Stomach (tissue), 9 donors: ENCODE data around the gene MAP7. TPM values are rescaled to one million over a fixed set of nuclear protein-coding genes. Genes with fewer than 3 reads are reported as not detected.

Source experiments
- DNase-seq, 2 donors: peaks; one replicate each; pipeline versions ENCODE4 v3.0.0 to v3.0.0-alpha.2; 2013 to 2019
- H3K27ac ChIP-seq, 5 donors: fragments of 200-600 bp in 4 of 5; sonication (generic) in 4 of 5; one replicate each; pipeline ENCODE4 v1.5.1; 2013 to 2019; ENCODE audit warnings: mild to moderate bottlenecking in 1 of 5, moderate library complexity in 1 of 5
- H3K27me3 ChIP-seq, 3 donors: fragments of 200-600 bp; sonication (generic); one replicate each; pipeline ENCODE4 v1.5.1; 2017 to 2019; ENCODE audit warnings: mixed run types in 1 of 3
- H3K36me3 ChIP-seq, 4 donors: fragments of 200-600 bp; sonication (generic); 1 replicate in 3 of 4; 2 replicates in 1 of 4; pipeline ENCODE4 v1.5.1; 2016 to 2019
- H3K4me1 ChIP-seq, 4 donors: fragments of 200-600 bp; sonication (generic); one replicate each; pipeline ENCODE4 v1.5.1; 2016 to 2019
- H3K4me3 ChIP-seq, 4 donors: fragments of 200-600 bp; sonication (generic) in 3 of 4; one replicate each; pipeline ENCODE4 v1.5.1; 2016 to 2019; ENCODE audit warnings: mild to moderate bottlenecking in 1 of 4
- H3K9me3 ChIP-seq, 4 donors: fragments of 200-600 bp; sonication (generic); one replicate each; pipeline ENCODE4 v1.5.1; 2016 to 2019
- EP300 ChIP-seq: sonication (generic); formaldehyde crosslinking; IDR thresholded peaks from one replicate; pipeline ENCODE4 v1.6.1; 2017; ENCODE audit warnings: antibody characterized with exemption
- POLR2A ChIP-seq, 4 donors: fragments of 450-650 bp; IDR thresholded peaks; one replicate each; pipeline ENCODE4 v1.6.1; 2016; ENCODE audit warnings: antibody characterized with exemption in 4 of 4, control low read depth in 2 of 4, mild to moderate bottlenecking in 1 of 4, moderate library complexity in 1 of 4
- POLR2AphosphoS5 ChIP-seq, 3 donors: sonication (generic); formaldehyde crosslinking; IDR thresholded peaks; one replicate each; pipeline ENCODE4 v1.6.1; 2016; ENCODE audit warnings: antibody characterized with exemption in 3 of 3
- WGBS, 5 donors: extraction: QIAGEN DNeasy Blood & Tissue Kit in 3 of 5; methylation state at CpG; one replicate each; pipeline versions ENCODE4 v1.1.5 to v1.1.7; 2013 to 2018; 5-methylcytosine and 5-hydroxymethylcytosine counted together
- intact Hi-C: fragments of 100-400 bp; cut with DNase I; formaldehyde crosslinking; loops from one replicate; pipeline ENCODE4 v1.15.1; 2023; ENCODE audit warnings: low total_unique reads
- polyA plus RNA-seq, 3 donors: library from polyadenylated mRNA; stranded (reverse); fragments of 200-250 nt; gene quantifications; one replicate each; pipeline ENCODE4 v1.2.3, GENCODE V29; 2013
- total RNA-seq, 5 donors: library from RNA; depleted of rRNA; stranded (reverse); fragments of >200 nt; gene quantifications; one replicate each; pipeline versions ENCODE4 v1.1.0 to v1.2.3, GENCODE V29; 2014 to 2016
- TF ChIP-seq, protein P1 (sequence below), 7 experiments: fragments of 450-650 bp in 4 of 7; fragments of 200-600 bp in 3 of 7; sonication (generic) in 3 of 7; IDR thresholded peaks; one replicate each; pipeline ENCODE4 v1.5.1; 2016 to 2019; ENCODE audit warnings: antibody characterized with exemption in 7 of 7, control low read depth in 2 of 7, mild to moderate bottlenecking in 1 of 7
- donor health status: healthy with polysubstance abuse.
- donor health status: Bipolar disorder and iron deficiency.
- donor health status: healthy.

Gene MAP7
- total and polyA plus RNA-seq, 8 donors = 2.3 to 28.3 (median 9.7) TPM

DNA sequence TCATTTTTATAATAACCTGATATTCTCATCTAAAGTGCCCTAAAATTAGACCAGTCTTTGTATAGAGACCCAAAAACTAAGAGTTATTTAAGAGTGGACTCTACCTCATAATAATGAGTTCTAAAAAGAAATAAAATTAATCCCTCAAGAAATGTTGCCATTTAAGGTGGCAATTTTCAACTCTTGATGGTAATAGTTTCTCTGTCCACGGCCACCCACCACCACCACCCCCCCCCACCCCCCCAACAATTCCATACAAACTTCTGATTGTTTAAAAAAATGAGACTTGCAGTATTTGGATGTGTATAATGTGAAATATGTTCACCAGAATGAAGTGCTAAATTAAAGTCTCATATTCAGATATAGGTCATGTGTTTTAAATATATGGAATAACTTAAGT lies 2.4 kb downstream of the MAP7 start:
- no peak for DNase-seq
- WGBS, 5 donors = 66 to 95% (median 74%) methylated on average over 1 of the region's 1 CpG
- no peak overlapping the region for H3K27ac ChIP-seq
- TF ChIP-seq, protein P1, sequence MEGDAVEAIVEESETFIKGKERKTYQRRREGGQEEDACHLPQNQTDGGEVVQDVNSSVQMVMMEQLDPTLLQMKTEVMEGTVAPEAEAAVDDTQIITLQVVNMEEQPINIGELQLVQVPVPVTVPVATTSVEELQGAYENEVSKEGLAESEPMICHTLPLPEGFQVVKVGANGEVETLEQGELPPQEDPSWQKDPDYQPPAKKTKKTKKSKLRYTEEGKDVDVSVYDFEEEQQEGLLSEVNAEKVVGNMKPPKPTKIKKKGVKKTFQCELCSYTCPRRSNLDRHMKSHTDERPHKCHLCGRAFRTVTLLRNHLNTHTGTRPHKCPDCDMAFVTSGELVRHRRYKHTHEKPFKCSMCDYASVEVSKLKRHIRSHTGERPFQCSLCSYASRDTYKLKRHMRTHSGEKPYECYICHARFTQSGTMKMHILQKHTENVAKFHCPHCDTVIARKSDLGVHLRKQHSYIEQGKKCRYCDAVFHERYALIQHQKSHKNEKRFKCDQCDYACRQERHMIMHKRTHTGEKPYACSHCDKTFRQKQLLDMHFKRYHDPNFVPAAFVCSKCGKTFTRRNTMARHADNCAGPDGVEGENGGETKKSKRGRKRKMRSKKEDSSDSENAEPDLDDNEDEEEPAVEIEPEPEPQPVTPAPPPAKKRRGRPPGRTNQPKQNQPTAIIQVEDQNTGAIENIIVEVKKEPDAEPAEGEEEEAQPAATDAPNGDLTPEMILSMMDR (IDR thresholded peaks at IDR 0.05) = no peak
- TF ChIP-seq POLR2A (IDR thresholded peaks at IDR 0.05) = no peak
- no peak for TF ChIP-seq EP300
- no peak for TF ChIP-seq POLR2AphosphoS5 (IDR thresholded peaks at IDR 0.05)
- intact Hi-C loops = no loop called here
- H3K4me3 ChIP-seq = no peak overlapping the region
- H3K36me3 ChIP-seq = no peaks in the 10 kb centered on the region
- no peaks in the 10 kb centered on the region for H3K9me3 ChIP-seq
- peaks cover 0 to 23% (median 10%) of the 10 kb centered on the region in 3 donors for H3K27me3 ChIP-seq
- peaks cover 11 to 36% (median 23%) of the 10 kb centered on the region in 4 donors for H3K4me1 ChIP-seq

DNA sequence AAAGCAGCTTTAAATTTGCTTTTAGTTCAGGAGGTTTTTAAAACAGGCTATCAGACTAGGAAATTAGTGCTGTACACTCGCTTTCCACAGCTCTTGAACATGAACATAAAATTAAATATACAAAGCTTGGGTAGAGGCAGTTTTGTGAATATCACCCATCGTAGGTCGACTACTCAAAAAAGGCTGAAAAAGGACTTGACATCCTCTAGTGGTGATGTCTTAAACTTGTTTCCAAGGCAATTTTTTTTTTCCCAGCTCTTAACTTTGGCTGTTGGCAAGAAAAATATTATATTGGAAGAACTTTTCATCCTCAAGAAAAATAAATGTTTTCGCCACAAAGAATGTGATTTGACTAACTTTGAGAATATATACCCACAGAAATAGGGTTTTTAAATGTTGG lies 2.9 kb downstream of the MAP7 start:
- DNase-seq = peak in 1 of 2 donors; percentile 67
- WGBS, 5 donors = 34 to 45% (median 39%) methylated on average over 4 of the region's 4 CpGs

DNA sequence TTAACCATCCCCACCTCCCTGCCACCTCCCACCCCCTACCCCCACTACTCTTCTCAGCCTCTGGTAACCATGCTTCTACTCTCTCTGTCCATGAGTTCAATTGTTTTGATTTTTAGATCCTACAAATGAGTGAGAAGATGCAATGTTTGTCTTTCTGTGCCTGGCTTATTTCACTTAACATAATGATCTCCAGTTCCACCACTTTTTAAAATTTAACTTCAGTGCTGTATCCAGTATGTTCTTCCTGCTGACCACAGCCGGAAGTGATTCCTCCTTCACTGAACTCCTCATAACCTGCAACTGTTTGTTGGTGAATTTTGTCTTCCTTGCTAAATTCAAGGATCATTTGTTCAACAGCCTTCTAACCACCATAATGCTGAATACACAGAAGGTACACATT lies 3.9 kb downstream of the MAP7 start:
- no peaks in the 10 kb centered on the region for H3K9me3 ChIP-seq
- H3K4me3 ChIP-seq = no peak overlapping the region
- peaks cover 9 to 26% (median 21%) of the 10 kb centered on the region in 4 donors for H3K4me1 ChIP-seq
- DNase-seq = no peak
- no peaks in the 10 kb centered on the region for H3K36me3 ChIP-seq
- TF ChIP-seq POLR2A (IDR thresholded peaks at IDR 0.05) = no peak
- TF ChIP-seq, protein P1 (IDR thresholded peaks at IDR 0.05) = no peak
- no peak for TF ChIP-seq EP300
- no peak for TF ChIP-seq POLR2AphosphoS5 (IDR thresholded peaks at IDR 0.05)
- no peak overlapping the region for H3K27ac ChIP-seq
- peaks cover 0 to 20% (median 10%) of the 10 kb centered on the region in 3 donors for H3K27me3 ChIP-seq
- intact Hi-C loops = no loop called here
- WGBS, 5 donors = 72 to 85% (median 83%) methylated on average over 1 of the region's 1 CpG

More for the DNA sequence above, 2.9 kb downstream of the MAP7 start:
- Histone ChIP-seq H3K27me3 (peaks cover 0 to 23% (median 10%) of the 10 kb centered on the region in 3 donors), H3K4me1 (peaks cover 11 to 34% (median 23%) of the 10 kb centered on the region in 4 donors), H3K4me3 (no peak overlapping the region), H3K36me3 (no peaks in the 10 kb centered on the region), H3K27ac (no peak overlapping the region), H3K9me3 (no peaks in the 10 kb centered on the region)
- TF ChIP-seq, protein P1 (IDR thresholded peaks at IDR 0.05) = peak in 4 of 7 experiments; percentile 32 to 43 (median 38)
- TF ChIP-seq POLR2A (IDR thresholded peaks at IDR 0.05) = no peak
- intact Hi-C loops = no loop called here

DNA sequence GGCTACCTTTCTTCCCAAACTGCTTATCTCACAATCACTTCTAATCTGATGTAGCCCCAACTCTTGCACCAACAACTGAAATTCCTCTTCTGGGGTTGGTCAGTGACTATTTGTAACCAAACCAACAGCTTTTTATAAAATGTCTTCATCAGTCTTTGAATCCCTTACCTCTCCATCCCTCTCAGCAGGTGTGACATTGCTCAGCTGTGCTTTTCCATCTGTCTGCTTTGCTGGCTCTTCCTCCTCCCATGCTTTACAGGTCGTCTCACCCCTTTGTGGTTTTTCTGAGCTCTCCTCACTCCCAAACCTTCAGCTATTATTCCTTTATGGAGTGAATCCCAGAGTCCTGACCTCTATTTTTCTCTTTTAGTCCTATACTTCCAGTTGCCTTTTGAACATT lies 5.9 kb downstream of the MAP7 start:
- DNase-seq = no peak
- intact Hi-C loops = no loop called here
- 35 to 58% (median 46%) methylated on average over 1 of the region's 1 CpG for WGBS, 5 donors
- Histone ChIP-seq H3K4me1 (peaks cover 5 to 10% (median 8%) of the 10 kb centered on the region in 4 donors), H3K9me3 (no peaks in the 10 kb centered on the region), H3K27ac (no peak overlapping the region), H3K36me3 (no peaks in the 10 kb centered on the region), H3K27me3 (peaks cover 0 to 1% (median 0%) of the 10 kb centered on the region in 3 donors), H3K4me3 (no peak overlapping the region)
- no peak for TF ChIP-seq POLR2A (IDR thresholded peaks at IDR 0.05)
- TF ChIP-seq, protein P1 (IDR thresholded peaks at IDR 0.05) = no peak
- TF ChIP-seq POLR2AphosphoS5 (IDR thresholded peaks at IDR 0.05) = no peak
- no peak for TF ChIP-seq EP300
